Measurements from ENCODE around the gene DHPS.
"Not testable (repeated sequence)": the region's sequence is repeated elsewhere in the genome, so short reads cannot be mapped to it uniquely, and the experiment has no call there.

Gene DHPS

DNA sequence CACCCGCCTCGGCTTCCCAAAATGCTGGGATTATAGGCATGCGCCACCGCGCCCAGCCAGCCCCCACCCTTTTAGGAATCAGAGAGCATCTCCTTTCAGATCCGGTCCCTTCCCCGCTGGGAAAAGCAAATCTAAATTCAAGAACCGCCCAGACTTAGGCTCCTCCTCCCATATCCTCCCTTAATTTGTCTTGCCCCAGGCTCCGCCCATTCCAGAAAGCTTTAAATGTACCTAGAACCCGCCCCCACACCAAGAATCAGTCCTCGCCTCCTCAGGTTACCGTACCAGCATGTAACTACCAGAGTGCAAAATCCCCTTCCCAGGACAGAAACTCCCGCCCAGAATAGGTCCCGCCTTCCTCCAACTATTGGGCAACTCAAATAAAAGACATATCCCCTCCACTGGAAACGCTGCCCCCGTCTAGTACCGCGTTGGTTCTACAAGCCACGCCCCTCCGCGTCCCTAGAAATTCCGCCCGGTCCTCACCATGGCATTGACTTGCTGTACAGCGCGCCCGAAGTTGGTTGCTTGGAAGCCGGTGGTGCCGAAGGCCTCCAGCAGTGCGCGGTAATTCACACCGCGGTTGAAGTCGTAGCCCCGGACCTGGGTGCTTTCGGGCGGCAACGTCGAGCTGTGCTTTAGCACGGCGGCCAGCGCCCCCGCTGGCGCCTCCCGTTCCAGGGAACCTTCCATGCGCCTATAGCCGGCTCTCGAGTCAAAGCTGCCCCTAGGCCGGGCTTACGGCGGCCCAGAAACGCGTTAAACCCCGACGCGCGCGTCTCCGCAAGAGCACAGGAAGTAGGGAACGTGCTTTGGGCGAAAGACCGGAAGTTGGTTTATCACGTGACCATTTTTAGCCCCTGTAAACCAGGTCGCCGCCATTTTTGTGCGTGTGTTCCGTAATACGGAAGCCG is at the start of gene DHPS:
Gene DHPS, minus strand, starts transcription at position 807 of the 914 bp plus-strand sequence. Its CDS starts 114 bp downstream, at position 693.
- peak; percentile 96 for DNase-seq

DNA sequence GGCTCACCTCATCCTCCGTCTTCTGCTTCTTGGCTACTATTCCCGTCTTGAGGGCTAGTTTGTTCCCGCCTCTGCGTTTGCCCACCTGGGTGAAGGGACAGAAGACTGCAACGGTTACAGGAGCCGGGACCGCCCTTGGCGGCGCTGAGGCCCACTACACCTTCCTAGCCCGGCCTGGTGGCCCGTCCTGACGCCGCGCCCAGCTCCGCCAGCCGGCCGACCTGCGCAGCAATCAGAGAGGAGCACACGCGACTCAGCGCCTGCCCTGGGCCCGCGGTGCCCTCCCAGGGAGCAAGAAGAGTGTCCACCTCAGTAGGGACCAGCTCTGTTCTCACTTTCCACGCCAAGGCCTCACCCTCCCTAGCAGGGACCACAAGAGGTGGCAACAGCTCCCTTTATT is 49.7 kb upstream of the DHPS start:
- no peak for DNase-seq

GRCh38 chr19:12730064-12730463 is 48.4 kb upstream of the DHPS start:
- DNase-seq: no peak

- no peak for DNase-seq
These were observed 46.2 kb upstream of the DHPS start for GRCh38 chr19:12727745-12728433.

- DNase-seq: no peak
These were observed 45.3 kb upstream of the DHPS start for GRCh38 chr19:12726988-12727316.

GRCh38 chr19:12725612-12726011 is 43.9 kb upstream of the DHPS start:
- not testable (repeated sequence) for DNase-seq

- DNase-seq: peak; percentile 82
These were observed 42.2 kb upstream of the DHPS start, which contains the start of gene TNPO2 for GRCh38 chr19:12723641-12724426. TNPO2 (minus strand) TSS chr19:12723932; CDS start chr19:12720977, 2,955 bp downstream.

GRCh38 chr19:12723381-12723640 is 41.6 kb upstream of the DHPS start:
- DNase-seq: no peak

- peak; percentile 100 for DNase-seq
These were observed 41.1 kb upstream of the DHPS start for GRCh38 chr19:12722566-12723380.

GRCh38 chr19:12721656-12722565 is 40.2 kb upstream of the DHPS start:
- peak; percentile 64 for DNase-seq

DNA sequence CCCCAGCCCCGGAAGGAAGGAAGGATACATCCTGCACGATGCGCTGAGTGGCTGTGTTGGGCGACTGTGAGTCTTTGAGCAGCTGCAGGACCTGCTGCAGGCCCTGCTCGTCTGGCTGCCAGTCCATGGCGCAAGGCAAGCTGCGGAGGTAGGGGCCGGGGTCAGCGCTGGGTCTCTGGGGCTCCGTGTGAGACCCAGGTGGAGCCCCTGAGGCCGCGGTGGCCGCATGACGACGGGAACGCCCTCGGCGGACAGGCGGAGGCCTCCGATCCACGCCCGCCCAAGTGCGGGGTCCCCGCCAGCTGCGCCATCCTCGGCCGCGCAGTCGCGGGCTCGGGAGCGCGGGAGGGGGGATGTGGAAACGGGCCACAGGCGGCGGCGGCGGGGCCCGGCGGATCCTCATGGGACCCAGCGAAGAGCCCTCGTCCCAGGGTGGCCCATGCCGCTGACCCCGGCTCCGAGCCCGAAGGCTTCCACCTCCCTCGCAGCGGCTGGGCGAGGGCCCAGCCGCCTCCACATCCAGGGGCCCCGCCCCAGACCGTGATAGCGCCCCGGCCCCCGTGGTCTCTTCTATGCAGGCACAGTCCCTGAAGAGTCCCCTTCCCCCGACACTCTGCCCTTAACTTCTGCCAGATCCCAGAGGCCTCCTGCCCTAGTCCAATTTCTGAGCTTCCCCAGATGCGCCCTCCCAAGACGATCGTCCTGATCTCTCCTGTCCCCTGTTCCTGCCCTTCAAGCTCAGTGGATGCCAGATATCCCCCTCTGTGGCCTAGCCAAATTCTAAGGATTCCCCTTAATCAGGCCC is 39.4 kb upstream of the DHPS start:
- peak; percentile 19 for DNase-seq

GRCh38 chr19:12720296-12720695 is 38.6 kb upstream of the DHPS start:
- no peak for DNase-seq

DNA sequence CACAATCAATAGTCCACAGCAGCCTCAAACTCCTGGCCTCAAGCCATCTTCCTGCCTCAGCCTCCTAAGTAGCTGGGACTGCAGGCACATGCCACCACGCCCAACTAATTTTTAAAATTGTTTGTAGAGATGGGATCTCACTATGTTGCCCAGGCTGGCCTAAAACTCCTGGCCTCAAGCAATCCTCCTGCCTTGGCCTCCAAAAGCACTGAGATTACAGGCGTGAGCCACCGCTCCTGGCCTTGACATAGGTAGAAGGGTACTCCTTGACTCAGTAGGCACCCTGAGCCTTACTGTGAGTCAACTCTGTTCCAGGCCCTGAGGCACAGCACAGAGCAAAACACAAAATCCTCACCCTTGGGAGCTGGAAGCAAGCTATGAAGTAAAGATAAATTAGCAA is 34.2 kb upstream of the DHPS start:
- no peak for DNase-seq

GRCh38 chr19:12715102-12715501 is 33.4 kb upstream of the DHPS start:
- no peak for DNase-seq

- DNase-seq: not testable (repeated sequence)
These were observed 31.6 kb upstream of the DHPS start for GRCh38 chr19:12713304-12713703.

- DNase-seq: not testable (repeated sequence)
These were observed 30.4 kb upstream of the DHPS start for GRCh38 chr19:12712077-12712476.

DNA sequence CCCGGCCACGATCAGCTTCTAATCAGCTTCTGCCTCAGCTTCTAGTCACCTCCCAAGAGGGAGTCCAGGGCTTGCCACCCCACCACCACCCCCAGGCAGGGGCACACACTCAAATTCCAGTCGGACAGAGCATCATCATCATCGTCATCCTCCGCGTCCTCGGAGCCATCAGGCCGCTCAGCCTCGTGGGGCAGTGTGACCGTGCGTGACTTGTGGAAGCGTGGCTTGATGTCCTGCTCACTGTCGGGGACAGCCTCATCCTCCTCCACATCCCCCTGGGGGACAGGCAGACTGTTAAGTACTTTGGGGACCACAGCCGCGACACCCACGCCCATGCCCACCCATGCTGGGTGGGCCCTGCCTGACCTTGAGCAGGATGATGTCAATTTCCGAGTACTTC is 29.5 kb upstream of the DHPS start:
- no peak for DNase-seq

DNA sequence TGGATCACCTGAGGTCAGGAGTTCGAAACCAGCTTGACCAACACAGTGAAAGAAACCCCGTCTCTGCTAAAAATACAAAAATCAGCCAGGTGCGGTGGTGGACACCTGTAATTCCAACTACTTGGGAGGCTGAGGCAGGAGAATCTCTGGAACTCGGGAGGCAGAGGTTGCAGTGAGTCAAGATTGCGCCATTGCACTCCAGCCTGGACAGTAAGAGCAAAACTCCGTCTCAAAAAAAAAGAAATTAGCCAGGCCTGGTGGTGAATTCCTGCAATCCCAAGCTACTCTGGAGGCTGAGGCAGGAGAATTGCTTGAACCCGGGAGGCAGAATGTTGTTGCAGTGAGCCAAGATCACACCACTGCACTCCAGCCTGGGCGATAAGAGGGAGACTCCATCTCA is 27.0 kb upstream of the DHPS start:
- DNase-seq: no peak

DNA sequence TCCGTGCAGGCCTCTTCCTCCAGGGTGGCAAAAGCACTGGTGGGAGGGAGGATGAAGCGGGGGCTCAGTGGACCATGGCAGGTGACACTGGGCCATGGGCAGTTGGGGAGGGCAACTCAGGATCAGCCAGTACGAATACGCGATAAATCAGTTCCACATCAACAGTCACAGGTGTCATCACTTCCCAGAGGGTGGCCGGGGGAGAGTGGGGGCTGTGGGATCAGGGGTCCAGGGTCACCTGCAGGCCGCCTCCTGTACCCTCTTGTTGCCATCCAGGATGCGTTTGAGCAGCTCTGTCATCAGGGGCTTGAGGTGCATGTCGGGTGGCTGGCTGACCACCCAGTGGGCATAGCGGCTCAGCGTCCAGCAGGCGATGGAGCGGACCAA is 24.6 kb upstream of the DHPS start:
- no peak for DNase-seq

DNA sequence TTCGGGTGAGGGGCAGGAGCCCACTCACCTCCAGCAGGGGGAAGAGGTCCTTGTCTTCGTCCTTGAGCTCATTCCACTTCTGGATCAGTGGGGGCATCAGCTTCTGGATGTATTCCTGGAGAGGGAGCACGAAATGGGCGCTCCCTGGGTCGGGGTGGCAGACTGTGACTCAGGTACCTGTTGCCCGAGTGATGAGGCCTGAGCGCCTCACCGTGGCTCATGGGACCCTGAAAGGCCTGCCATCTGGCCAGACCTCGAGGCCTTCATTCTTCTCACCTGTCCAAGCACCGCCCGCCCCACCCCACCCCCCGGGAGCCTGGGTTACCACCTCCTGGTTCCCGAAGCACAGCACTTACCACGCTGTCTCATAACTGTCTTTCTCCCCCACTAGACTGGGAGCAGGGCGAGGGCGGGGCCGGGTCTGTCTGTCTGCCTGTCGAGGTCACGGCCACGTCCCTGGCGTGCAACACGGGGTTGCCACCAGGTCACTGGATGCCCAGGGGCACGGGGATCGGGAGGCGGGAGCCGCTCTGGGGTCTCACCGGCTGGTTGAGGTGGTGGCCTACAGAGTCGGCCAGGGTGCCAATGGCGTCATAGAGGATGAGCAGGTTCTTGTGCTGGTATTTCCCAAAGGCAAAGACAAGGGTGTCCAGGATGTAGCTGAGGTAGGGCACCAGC is 24.1 kb upstream of the DHPS start:
- no peak for DNase-seq
